Gastroesophageal sphincter (tissue), 4 donors: ENCODE data around the gene CMSS1. TPM values are rescaled to one million over a fixed set of nuclear protein-coding genes. Genes with fewer than 3 reads are reported as not detected.

Source experiments
- ATAC-seq: fragments of 150-250 bp; one replicate; pipeline ENCODE4 v1.9.1; 2016; ENCODE audit warnings: mild to moderate bottlenecking, moderate library complexity
- H3K27ac ChIP-seq, 4 donors: fragments of 200-600 bp; sonication (generic) in 3 of 4; 1 replicate in 3 of 4; 2 replicates in 1 of 4; pipeline ENCODE4 v1.5.1; 2016 to 2019
- H3K27me3 ChIP-seq: fragments of 200-600 bp; sonication (generic); one replicate; pipeline ENCODE4 v1.5.1; 2019
- H3K36me3 ChIP-seq, 2 donors: fragments of 200-600 bp; sonication (generic); one replicate each; pipeline ENCODE4 v1.5.1; 2019; ENCODE audit warnings: control low read depth in 1 of 2
- H3K4me1 ChIP-seq, 3 donors: fragments of 200-600 bp; sonication (generic); 1 replicate in 2 of 3; 2 replicates in 1 of 3; pipeline ENCODE4 v1.5.1; 2016 to 2019; ENCODE audit warnings: control low read depth in 2 of 3
- H3K4me3 ChIP-seq, 2 donors: fragments of 200-600 bp; sonication (generic); one replicate each; pipeline ENCODE4 v1.5.1; 2019; ENCODE audit warnings: mild to moderate bottlenecking in 1 of 2, moderate library complexity in 1 of 2
- H3K9me3 ChIP-seq, 3 donors: fragments of 200-600 bp; sonication (generic); one replicate each; pipeline ENCODE4 v1.5.1; 2017 to 2019; ENCODE audit warnings: control low read depth in 2 of 3
- EP300 ChIP-seq: sonication (generic); formaldehyde crosslinking; IDR thresholded peaks from one replicate; pipeline ENCODE4 v1.6.1; 2017; ENCODE audit warnings: antibody characterized with exemption, mild to moderate bottlenecking
- POLR2A ChIP-seq, 2 donors: fragments of 450-650 bp; IDR thresholded peaks; one replicate each; pipeline ENCODE4 v1.6.1; 2017; ENCODE audit warnings: antibody characterized with exemption in 2 of 2, mild to moderate bottlenecking in 2 of 2, moderate library complexity in 1 of 2
- POLR2AphosphoS5 ChIP-seq: sonication (generic); formaldehyde crosslinking; IDR thresholded peaks from one replicate; pipeline ENCODE4 v1.6.1; 2017; ENCODE audit warnings: antibody characterized with exemption
- WGBS, 2 donors: methylation state at CpG; one replicate each; pipeline ENCODE4 v1.1.5; 2018; ENCODE audit warnings: low coverage in 1 of 2; 5-methylcytosine and 5-hydroxymethylcytosine counted together
- total RNA-seq, 4 donors: library from RNA; depleted of rRNA; stranded (reverse); fragments of >200 nt; gene quantifications; one replicate each; pipeline ENCODE4 v1.1.0, GENCODE V29; 2016
- TF ChIP-seq, protein P1 (sequence below), 4 experiments: fragments of 200-600 bp in 2 of 4; fragments of 450-650 bp in 2 of 4; sonication (generic) in 1 of 4; IDR thresholded peaks; one replicate each; pipeline ENCODE4 v1.5.1; 2017 to 2019; ENCODE audit warnings: antibody characterized with exemption in 4 of 4, mild to moderate bottlenecking in 2 of 4, moderate library complexity in 2 of 4

Gene CMSS1
- total RNA-seq, 4 donors from 2014 or later: 15.2 to 20.8 (median 16.6) TPM

GRCh38 chr3:100125161-100125938 lies 307.7 kb downstream of the CMSS1 start:
- 41 to 51% methylated on average over 2 to 5 of the region's 5 CpGs for WGBS, 2 donors
- Histone ChIP-seq H3K27me3 (no peaks in the 10 kb centered on the region), H3K27ac (peak overlapping the region in 2 of 4 donors; percentile 35 to 50), H3K36me3 (no peaks in the 10 kb centered on the region), H3K4me1 (peaks cover 0 to 61% (median 5%) of the 10 kb centered on the region in 3 donors), H3K4me3 (no peak overlapping the region), H3K9me3 (no peaks in the 10 kb centered on the region)
- peak; percentile 53 for ATAC-seq
- TF ChIP-seq, protein P1, sequence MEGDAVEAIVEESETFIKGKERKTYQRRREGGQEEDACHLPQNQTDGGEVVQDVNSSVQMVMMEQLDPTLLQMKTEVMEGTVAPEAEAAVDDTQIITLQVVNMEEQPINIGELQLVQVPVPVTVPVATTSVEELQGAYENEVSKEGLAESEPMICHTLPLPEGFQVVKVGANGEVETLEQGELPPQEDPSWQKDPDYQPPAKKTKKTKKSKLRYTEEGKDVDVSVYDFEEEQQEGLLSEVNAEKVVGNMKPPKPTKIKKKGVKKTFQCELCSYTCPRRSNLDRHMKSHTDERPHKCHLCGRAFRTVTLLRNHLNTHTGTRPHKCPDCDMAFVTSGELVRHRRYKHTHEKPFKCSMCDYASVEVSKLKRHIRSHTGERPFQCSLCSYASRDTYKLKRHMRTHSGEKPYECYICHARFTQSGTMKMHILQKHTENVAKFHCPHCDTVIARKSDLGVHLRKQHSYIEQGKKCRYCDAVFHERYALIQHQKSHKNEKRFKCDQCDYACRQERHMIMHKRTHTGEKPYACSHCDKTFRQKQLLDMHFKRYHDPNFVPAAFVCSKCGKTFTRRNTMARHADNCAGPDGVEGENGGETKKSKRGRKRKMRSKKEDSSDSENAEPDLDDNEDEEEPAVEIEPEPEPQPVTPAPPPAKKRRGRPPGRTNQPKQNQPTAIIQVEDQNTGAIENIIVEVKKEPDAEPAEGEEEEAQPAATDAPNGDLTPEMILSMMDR (IDR thresholded peaks at IDR 0.05): no peak
- TF ChIP-seq POLR2A (IDR thresholded peaks at IDR 0.05) (no peak), EP300 (no peak), POLR2AphosphoS5 (no peak)

GRCh38 chr3:100127792-100128191 lies 310.1 kb downstream of the CMSS1 start:
- no peaks in the 10 kb centered on the region for H3K36me3 ChIP-seq
- H3K27me3 ChIP-seq: no peaks in the 10 kb centered on the region
- TF ChIP-seq, protein P1 (IDR thresholded peaks at IDR 0.05): no peak
- TF ChIP-seq POLR2AphosphoS5 (no peak), POLR2A (IDR thresholded peaks at IDR 0.05) (no peak), EP300 (no peak)
- no peaks in the 10 kb centered on the region for H3K9me3 ChIP-seq
- H3K27ac ChIP-seq: no peak overlapping the region
- 41 to 46% methylated on average over 2 of the region's 2 CpGs for WGBS, 2 donors
- no peak for ATAC-seq
- H3K4me1 ChIP-seq: peaks cover 0 to 61% (median 5%) of the 10 kb centered on the region in 3 donors
- H3K4me3 ChIP-seq: no peak overlapping the region

- no peak overlapping the region for H3K27ac ChIP-seq
- no peaks in the 10 kb centered on the region for H3K27me3 ChIP-seq
- no peaks in the 10 kb centered on the region for H3K9me3 ChIP-seq
- TF ChIP-seq EP300 (no peak), POLR2AphosphoS5 (no peak), POLR2A (IDR thresholded peaks at IDR 0.05) (no peak)
- TF ChIP-seq, protein P1 (IDR thresholded peaks at IDR 0.05): no peak
- WGBS, 2 donors: 83% methylated on average over 5 of the region's 5 CpGs
- H3K4me1 ChIP-seq: peaks cover 0 to 54% (median 5%) of the 10 kb centered on the region in 3 donors
- H3K36me3 ChIP-seq: no peaks in the 10 kb centered on the region
- ATAC-seq: no peak
- H3K4me3 ChIP-seq: no peak overlapping the region
Measured at GRCh38 chr3:100128565-100128964, 310.9 kb downstream of the CMSS1 start.

- no peak overlapping the region for H3K4me3 ChIP-seq
- WGBS, 2 donors: 85% methylated on average over 1 of the region's 1 CpG; no CpG with 5 or more reads in 1 of the 2 donors
- H3K4me1 ChIP-seq: peaks cover 0 to 40% (median 5%) of the 10 kb centered on the region in 3 donors
- H3K9me3 ChIP-seq: no peaks in the 10 kb centered on the region
- H3K36me3 ChIP-seq: no peaks in the 10 kb centered on the region
- no peak for ATAC-seq
- TF ChIP-seq, protein P1 (IDR thresholded peaks at IDR 0.05): no peak
- H3K27me3 ChIP-seq: no peaks in the 10 kb centered on the region
- H3K27ac ChIP-seq: no peak overlapping the region
Measured at GRCh38 chr3:100129941-100130340, 312.3 kb downstream of the CMSS1 start.

- no peak overlapping the region for H3K4me3 ChIP-seq
- no peak for TF ChIP-seq POLR2AphosphoS5
- TF ChIP-seq, protein P1 (IDR thresholded peaks at IDR 0.05): no peak
- H3K27ac ChIP-seq: no peak overlapping the region
- ATAC-seq: no peak
- H3K9me3 ChIP-seq: no peaks in the 10 kb centered on the region
- H3K4me1 ChIP-seq: peaks cover 0 to 32% (median 0%) of the 10 kb centered on the region in 3 donors
- H3K27me3 ChIP-seq: no peaks in the 10 kb centered on the region
- WGBS, 2 donors: 93% methylated on average over 2 to 4 of the region's 6 CpGs
- no peaks in the 10 kb centered on the region for H3K36me3 ChIP-seq
Measured at GRCh38 chr3:100131241-100131640, 313.6 kb downstream of the CMSS1 start.
